ENCODE results near the gene CDH13.

DNA sequence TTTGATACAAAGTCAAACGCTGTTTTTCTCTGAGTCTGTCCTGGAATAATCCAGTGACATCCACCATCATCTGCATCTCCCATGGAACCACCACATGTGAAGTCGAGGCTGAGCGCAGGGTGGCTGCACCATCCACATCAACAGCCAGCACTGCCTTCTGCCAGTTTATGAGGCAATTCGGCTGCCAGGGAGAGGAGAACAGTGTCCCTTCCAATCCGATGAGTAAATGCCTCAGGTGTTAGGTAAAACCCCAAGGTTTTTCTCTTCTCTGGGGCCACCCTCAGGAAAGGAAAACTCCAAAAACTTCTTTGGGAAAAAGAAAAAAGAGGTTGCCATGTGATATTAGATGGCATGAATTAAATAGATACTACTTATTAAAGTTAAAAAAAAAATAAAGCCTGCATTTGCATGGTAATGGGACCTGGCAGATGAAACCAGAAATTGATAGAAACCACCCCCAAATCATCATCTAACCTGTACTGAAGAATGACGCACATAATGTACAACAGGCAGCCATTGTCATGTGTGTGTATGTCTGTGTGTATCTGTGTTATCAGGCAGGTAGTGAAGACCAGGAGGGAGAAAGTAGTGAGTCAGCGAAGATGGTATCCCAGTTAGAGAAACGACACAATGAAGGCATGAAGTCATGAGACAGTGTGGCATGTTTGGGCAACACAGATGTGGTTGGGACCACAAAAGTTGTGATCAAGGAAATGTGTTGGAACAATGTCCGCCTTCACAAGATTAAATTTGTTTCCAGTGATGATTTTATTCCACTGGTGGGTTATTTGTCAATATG is 478.7 kb downstream of the CDH13 start:
- TF ChIP-seq, protein P1, sequence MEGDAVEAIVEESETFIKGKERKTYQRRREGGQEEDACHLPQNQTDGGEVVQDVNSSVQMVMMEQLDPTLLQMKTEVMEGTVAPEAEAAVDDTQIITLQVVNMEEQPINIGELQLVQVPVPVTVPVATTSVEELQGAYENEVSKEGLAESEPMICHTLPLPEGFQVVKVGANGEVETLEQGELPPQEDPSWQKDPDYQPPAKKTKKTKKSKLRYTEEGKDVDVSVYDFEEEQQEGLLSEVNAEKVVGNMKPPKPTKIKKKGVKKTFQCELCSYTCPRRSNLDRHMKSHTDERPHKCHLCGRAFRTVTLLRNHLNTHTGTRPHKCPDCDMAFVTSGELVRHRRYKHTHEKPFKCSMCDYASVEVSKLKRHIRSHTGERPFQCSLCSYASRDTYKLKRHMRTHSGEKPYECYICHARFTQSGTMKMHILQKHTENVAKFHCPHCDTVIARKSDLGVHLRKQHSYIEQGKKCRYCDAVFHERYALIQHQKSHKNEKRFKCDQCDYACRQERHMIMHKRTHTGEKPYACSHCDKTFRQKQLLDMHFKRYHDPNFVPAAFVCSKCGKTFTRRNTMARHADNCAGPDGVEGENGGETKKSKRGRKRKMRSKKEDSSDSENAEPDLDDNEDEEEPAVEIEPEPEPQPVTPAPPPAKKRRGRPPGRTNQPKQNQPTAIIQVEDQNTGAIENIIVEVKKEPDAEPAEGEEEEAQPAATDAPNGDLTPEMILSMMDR (conservative IDR thresholded peaks at IDR 0.05 in 1 of 2, IDR thresholded peaks at IDR 0.05 in 1 of 2; ENCODE audit: low read depth in 1 of 2, low read length in 2 of 2): no peak
- TF ChIP-seq EZH2 (IDR thresholded peaks at IDR 0.05; ENCODE audit: low read length, missing control alignments): no peak

All from fibroblast of lung (primary cell).